Fibroblast of gingiva (primary cell): ENCODE measurements around the gene CABP1.

Source experiments
- DNase-seq: peaks from one replicate; pipeline ENCODE4 v3.0.0-alpha.2; 2011; ENCODE audit warnings: low read depth

The CABP1 gene

GRCh38 chr12:120693848-120694247 is 53.4 kb downstream of the CABP1 start:
- no peak for DNase-seq

DNA sequence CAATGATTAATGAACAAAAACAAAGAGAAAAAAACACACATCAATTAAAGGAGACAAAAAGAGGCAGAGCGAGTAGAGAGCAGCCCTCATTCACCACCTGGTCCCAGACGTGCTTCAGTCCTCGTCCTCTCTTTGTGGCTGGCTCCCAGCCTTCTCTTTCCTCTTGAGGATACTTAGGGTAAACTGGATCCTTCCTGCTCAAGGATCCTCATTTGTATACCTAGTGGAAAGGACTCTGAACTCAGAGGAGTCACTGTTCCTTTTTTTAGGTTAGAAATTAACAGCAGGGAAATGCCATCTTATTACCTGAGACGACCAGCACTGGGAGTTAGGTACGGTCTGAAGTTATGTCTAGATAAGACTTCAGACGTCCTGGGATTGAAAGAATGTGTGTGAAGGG is 56.2 kb downstream of the CABP1 start:
- no peak for DNase-seq

DNA sequence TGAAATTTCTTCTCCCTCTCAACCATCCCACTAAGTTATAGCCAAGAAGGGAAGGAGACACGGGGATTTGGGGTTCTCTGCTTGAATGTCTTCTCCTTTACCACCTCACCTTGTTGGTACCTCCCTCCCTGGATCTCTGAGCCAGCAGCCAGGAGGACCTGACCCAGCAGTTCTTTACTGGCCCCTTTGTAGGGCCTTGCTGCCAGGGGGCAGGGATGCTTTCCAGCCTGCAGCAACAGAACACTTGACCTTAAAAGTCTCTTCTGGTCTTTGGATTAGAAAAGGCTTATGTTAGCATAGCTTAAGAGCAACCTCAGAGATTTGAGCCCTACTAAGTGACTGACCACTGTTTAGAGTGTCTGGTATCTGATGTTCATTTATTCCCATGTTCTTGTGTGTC is 56.9 kb downstream of the CABP1 start:
- DNase-seq = no peak

- no peak for DNase-seq
These were observed 58.2 kb downstream of the CABP1 start for GRCh38 chr12:120698665-120699064.

GRCh38 chr12:120699553-120699952 is 59.1 kb downstream of the CABP1 start:
- no peak for DNase-seq

GRCh38 chr12:120700886-120701285 is 60.5 kb downstream of the CABP1 start:
- DNase-seq = no peak

- DNase-seq = no peak
These were observed 62.2 kb downstream of the CABP1 start for GRCh38 chr12:120702637-120703036.

DNA sequence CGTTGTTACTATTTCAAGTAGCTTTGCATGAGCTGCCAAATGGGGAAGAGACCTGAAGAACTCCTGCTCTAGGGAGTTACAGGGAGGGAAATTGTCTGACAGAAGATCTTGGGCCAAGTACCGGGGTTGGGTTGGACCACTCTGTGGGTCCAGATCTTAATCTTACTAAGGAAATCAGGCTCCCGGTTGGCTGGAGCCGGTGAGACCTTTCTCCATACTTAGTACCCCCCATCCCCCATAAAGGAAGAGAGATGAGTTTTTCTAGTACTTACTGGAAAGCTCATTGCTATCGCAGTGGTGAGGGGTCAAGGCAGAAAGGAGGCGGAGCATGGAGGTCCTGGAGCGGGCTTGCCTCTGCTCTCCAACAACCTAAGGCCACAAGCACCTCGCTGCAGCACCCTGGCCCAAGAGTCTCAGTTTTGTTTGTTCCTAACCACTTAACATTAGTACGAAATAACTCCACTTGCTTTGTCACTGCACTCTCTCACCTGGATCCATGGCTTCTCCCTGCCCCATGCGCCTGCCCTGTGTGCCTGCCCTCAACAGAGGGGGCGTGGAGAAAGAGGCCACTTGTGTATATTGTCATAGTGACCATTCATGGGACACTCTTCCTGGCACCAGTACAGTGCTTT is 63.0 kb downstream of the CABP1 start:
- no peak for DNase-seq

GRCh38 chr12:120705618-120706017 is 65.2 kb downstream of the CABP1 start:
- no peak for DNase-seq

DNA sequence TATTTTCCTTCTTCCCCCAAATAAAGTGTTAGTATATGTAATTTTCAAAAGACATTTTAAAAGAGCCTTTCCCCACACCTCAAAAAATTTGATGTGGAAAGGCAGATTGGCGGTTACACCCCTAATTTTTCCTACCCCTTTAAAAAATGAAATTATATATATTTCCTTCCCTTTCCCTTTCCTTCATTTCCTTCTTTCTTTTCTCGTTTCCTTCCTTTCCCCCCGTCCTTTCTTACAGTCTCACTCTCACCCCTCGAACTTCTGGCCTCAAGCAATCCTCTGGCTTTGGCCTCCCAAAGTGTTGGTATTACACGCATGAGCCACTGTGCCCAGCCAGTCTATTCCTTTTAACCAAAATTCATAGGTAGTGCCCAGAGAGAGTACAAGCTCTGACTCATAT is 65.6 kb downstream of the CABP1 start:
- no peak for DNase-seq

GRCh38 chr12:120708651-120709050 is 68.2 kb downstream of the CABP1 start:
- no peak for DNase-seq

DNA sequence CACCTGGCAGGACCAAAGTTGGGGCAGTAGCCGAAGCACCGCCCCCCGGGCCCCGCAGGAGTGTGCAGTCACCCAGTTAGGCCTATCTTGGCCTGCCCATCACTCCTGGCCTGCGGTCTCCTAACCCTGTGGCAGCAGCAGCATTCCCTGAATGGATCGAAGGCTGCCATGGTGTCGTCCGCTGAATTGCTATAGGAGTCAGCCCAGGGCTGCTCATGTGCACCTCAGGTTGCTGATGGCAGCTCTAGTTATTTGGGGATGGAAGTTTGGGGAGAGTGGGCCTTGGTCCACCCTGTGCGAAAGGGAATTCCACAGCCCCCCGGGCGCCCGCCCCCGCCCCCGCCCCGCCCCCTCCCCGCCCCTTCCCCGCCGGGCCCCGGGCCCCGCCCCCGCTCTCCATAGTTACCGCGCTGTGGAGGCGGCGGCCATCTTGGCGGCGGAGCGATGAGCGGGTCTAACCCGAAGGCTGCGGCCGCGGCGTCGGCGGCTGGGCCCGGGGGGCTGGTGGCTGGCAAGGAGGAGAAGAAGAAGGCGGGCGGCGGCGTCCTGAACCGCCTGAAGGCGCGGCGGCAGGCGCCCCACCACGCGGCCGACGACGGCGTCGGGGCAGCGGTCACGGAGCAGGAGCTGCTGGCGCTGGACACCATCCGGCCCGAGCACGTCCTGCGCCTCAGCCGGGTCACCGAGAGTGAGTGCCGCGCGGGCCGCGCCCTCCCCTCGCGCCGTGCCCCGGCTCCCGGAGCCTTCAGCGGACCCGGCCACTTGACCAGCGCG is 69.8 kb downstream of the CABP1 start, which contains the start of gene UNC119B:
UNC119B (plus strand) TSS at position 428 of the 774 bp plus-strand sequence; CDS start at position 445, 17 bp downstream.
- DNase-seq = peak; percentile 29

GRCh38 chr12:120710805-120711296 is 70.4 kb downstream of the CABP1 start:
- no peak for DNase-seq

- DNase-seq = no peak
These were observed 71.0 kb downstream of the CABP1 start for GRCh38 chr12:120711411-120711810.

DNA sequence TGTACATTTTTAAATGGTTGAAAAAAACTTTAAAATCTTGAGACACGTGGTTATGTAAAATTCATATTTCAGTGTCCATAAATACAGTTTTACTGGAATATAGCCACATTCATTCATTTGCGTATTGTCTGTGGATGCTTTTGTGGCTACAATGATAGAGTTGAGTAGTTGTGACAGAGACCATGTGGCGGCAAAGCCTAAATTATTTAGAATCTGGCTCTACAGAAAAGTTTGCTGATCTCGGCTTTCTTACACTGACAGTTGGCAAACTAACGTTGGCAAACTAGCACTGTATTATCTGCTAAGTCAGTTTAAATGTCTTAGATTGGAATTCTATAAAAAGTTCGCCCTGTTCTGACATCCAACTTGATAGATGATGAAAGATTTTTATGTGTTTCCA is 72.2 kb downstream of the CABP1 start:
- DNase-seq = no peak

- DNase-seq = peak; percentile 72
These were observed 73.5 kb downstream of the CABP1 start for GRCh38 chr12:120713861-120714482.
